ENCODE data around the gene SLC26A1. TPM values are rescaled to one million over a fixed set of nuclear protein-coding genes. Genes with fewer than 3 reads are reported as not detected.
"Not testable (repeated sequence)": the region's sequence is repeated elsewhere in the genome, so short reads cannot be mapped to it uniquely, and the experiment has no call there.

SLC26A1 gene
- total RNA-seq, 1 donor from 2014 or later: not detected

GRCh38 chr4:1002131-1002630 lies 9.0 kb upstream of the SLC26A1 start:
- intact Hi-C loops (cut with micrococcal nuclease): no loop called here
- DNase-seq: peak; percentile 61
- peak; percentile 31 for ATAC-seq

- intact Hi-C loops (cut with micrococcal nuclease): no loop called here
- no peak for ATAC-seq
These were observed 8.4 kb upstream of the SLC26A1 start for GRCh38 chr4:1001561-1002130.

DNA sequence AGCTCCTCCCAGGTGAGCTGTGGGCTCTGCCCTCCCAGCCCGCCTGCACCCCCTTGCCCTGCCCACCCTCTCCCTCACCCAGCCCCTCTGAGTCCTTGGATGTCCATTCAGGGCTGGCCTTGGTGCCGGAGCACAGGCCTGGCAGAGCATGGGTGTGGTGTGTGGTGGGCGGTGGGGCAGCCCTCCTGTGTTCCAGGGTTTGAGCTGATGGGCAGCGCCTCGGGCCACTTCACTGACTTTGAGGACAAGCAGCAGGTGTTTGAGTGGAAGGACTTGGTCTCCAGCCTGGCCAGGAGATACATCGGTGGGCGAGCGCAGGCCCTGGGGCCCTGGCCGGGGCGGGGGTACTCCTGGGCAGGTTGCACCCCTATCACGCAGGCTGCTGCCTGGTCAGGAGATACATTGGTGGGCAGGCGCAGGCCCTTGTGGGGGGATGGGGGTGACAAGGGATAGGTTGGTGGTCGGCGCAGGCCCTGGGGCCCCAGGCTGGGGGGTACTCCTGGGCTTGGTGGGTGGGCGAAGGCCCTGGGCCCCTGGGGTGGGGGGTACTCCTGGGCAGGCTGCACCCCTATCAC lies 7.6 kb upstream of the SLC26A1 start:
- intact Hi-C loops (cut with micrococcal nuclease): no loop called here
- DNase-seq (no peak), ATAC-seq (no peak)

More at GRCh38 chr4:1001561-1002130, 8.4 kb upstream of the SLC26A1 start:
- DNase-seq: no peak

GRCh38 chr4:999882-1000425 lies 6.8 kb upstream of the SLC26A1 start:
- ATAC-seq (no peak), DNase-seq (peak; percentile 29)
- intact Hi-C loops (cut with micrococcal nuclease): no loop called here

DNA sequence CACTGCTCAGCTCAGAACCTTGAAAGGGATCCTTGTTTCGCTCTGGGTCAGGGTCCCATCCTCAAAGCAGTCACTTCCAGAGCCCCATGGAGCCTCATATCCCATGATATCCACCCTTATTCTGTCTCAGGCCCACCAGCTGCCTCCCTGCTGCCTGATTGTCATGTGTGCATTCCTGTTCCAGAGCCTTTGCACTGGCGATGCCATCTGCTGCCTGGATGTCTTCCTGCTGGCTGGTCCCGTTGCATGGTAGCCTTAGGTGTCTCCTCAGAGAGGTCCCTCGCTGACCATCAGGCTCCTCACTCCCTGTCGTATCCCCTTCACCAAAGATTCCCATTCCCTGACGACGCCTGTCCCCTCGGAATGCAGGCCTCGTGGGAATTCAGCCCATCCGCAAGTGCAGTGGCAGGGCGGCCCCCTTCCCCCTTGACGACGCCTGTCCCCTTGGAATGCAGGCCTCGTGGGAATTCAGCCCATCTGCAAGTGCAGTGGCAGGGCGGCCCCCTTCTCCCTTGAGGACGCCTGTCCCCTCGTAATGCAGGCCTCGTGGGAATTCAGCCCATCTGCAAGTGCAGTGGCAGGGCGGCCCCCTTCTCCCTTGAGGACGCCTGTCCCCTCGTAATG lies 6.1 kb upstream of the SLC26A1 start:
- intact Hi-C loops (cut with micrococcal nuclease): not testable (repeated sequence)
- DNase-seq: peak; percentile 20

DNA sequence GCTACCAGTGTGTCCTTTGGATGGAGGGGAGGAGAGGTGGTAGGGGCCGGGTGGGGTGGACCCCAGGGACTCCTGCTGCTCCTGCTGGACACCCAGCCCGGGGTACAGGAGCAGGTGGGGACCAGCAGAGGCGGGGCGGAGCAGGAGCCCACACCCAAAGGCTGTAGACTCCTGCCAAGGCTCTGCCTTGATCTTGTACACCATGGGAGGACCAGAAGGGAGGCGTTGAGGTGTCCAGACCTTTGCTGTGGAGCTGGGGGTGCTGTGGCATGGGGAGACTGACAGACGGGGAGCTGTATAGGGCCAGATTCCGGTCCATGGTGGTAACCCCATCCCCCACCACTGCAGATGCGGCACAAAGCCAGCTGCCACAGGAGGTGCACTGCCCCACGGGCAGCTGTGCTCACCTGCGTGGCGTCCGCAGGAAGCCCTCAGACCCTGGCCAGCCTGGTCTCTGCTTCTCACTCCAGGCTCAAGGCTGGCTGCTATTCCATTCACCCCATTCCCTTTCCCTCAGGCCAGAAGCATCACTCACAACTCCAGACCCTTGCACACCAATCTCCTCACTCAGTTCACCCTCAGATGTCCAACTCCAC lies 5.0 kb upstream of the SLC26A1 start:
- DNase-seq: peak; percentile 8
- intact Hi-C loops (cut with micrococcal nuclease): no loop called here
- no peak for ATAC-seq

More for the DNA sequence above, 6.1 kb upstream of the SLC26A1 start:
- ATAC-seq: not testable (repeated sequence)

- ATAC-seq (peak; percentile 48), DNase-seq (peak; percentile 42)
- intact Hi-C loops (cut with micrococcal nuclease): no loop called here
These were observed 4.3 kb upstream of the SLC26A1 start for GRCh38 chr4:997375-998071.

DNA sequence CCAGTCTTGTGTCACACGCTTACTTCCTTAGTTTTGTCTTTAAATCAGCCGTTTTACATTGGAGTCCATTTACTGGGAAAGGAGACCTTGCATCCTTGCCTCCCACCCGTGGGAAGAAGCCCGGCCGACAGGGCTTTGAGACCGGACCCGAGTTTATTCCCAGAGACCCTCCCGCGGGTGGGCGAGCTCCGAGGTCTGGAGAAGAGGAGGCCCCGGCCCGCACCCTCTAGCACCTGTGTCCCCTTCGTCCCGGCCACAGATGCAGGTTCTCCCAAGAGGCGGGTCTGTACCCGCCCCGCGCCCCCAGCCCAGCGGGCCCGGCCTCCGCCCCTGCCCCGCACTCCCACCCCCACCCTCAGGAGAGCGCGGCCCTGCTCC lies 3.8 kb upstream of the SLC26A1 start:
- DNase-seq: peak; percentile 26
- intact Hi-C loops (cut with micrococcal nuclease): no loop called here
- no peak for ATAC-seq

- DNase-seq (no peak), ATAC-seq (no peak)
- intact Hi-C loops (cut with micrococcal nuclease): no loop called here
These were observed 3.1 kb upstream of the SLC26A1 start for GRCh38 chr4:996030-996996.

GRCh38 chr4:995311-996026 lies 2.3 kb upstream of the SLC26A1 start:
- intact Hi-C loops (cut with micrococcal nuclease): no loop called here
- ATAC-seq (no peak), DNase-seq (peak; percentile 17)

DNA sequence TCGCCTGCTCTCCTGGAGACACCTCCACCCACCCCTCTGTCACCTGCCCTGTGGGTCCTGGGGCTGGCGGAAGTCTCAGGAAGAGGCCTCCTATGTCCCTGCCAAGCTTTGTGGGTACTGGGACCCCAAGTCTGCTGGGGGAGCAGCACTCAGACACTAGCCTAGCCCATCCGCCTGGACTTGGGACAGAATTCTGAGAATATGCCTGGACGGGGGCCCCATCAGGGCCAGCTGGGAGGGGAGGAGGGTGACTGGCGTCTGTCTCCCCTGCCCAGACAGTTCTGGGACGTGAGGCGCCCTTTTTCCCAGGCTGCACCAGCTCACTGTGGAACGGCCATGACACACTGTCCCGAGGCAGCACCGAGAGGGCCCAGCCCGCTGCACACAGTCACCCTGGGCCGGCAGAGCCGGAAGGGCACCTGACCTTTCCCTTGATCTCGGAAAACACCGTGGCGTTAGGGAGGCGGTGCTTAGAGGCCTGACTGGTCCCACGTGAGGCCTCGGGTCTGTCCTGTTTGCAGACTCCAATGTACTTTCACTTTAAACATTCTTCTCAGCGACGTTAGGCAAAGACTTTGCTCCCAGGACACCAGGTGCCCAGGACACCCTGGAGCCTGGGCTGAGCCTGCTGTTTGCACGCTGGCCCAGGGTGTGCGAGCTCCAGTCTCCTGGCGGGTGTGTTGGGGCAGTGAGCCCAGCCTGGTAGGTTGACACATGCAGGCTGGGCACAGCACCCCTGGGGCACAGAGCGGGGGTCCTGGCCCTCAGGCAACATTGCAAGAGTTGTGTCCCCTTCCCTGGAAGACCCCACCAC lies 700 bp downstream of the SLC26A1 start:
- intact Hi-C loops (cut with micrococcal nuclease): no loop called here
- ATAC-seq (no peak), DNase-seq (peak; percentile 32)

DNA sequence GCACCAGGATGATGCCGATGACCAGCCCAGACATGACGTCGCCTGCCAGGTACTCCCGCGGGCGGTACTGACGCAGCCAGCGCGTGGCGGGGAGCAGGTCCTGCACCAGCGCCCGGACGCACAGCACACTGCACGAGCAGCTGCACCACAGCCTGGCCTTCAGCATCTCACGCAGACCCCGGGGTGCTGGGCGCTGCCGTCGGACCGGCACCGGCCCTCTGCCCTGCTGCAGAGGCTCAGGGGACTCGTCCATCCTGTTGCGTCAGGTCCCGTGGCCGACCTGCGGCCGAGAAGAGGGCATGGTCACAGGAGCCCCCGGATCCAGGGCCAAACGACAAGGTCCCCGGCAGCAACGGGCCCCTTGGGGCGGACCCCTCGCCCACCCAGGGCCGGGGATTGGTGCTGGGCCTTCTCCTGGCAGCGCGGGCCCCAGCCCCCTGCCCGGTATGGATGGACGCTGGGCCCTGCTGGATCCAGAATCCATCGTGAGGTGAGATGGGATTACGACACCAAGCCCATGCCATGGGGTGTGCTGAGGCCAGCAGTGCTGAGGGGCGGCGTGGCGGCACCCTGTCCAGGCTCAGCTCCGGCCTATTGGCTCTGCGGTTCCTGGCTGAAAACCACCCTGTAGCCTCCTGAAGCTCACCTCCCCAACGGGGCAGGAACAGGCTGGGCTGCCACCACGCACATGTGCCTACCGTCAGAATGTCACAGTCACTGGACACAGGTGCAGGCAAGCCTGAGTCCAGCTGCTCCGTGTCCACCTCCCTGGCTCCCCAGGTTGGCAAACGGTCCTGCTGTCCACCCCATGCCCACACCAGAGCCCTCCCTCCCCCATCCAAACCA lies 1.5 kb downstream of the SLC26A1 start:
- intact Hi-C loops (cut with micrococcal nuclease): no loop called here
- ATAC-seq (no peak), DNase-seq (peak; percentile 30)

GRCh38 chr4:990746-991367 lies 2.3 kb downstream of the SLC26A1 start:
- intact Hi-C loops (cut with micrococcal nuclease): no loop called here
- DNase-seq (peak; percentile 24), ATAC-seq (no peak)

GRCh38 chr4:989722-990471 lies 3.3 kb downstream of the SLC26A1 start:
- intact Hi-C loops (cut with micrococcal nuclease): no loop called here
- DNase-seq (peak; percentile 27), ATAC-seq (no peak)
